HG02852 (cell line): ENCODE results near the gene FCER2.
A peak's percentile ranks its signal among the peaks of the same experiment; 100 is the strongest.

Experiments
- ATAC-seq: cut with Tn5 transposase; IDR thresholded peaks from one replicate; pipeline ENCODE4 v1.9.1; 2021; ENCODE audit warnings: mild to moderate bottlenecking, moderate library complexity; ENCODE audit not compliant: unreplicated experiment

FCER2 gene

GRCh38 chr19:7734220-7735203 lies 32.6 kb upstream of the FCER2 start:
- no peak for ATAC-seq

GRCh38 chr19:7733376-7733775 lies 31.4 kb upstream of the FCER2 start:
- no peak for ATAC-seq

GRCh38 chr19:7732045-7732444 lies 30.1 kb upstream of the FCER2 start, which contains the start of gene CLEC4G:
TSS of gene CLEC4G (minus strand) at chr19:7732110. CDS start at chr19:7732102, 8 bp downstream.
- no peak for ATAC-seq

- ATAC-seq = no peak
Observed at GRCh38 chr19:7731615-7732014, 29.7 kb upstream of the FCER2 start.

- no peak for ATAC-seq
Observed at GRCh38 chr19:7731218-7731595, 29.3 kb upstream of the FCER2 start.

- ATAC-seq = no peak
Observed at GRCh38 chr19:7730286-7731217, 28.6 kb upstream of the FCER2 start.

- ATAC-seq = no peak
Observed at GRCh38 chr19:7729831-7730285, 27.9 kb upstream of the FCER2 start.

- no peak for ATAC-seq
Observed at GRCh38 chr19:7729211-7729610, 27.3 kb upstream of the FCER2 start.

GRCh38 chr19:7725791-7726190 lies 23.9 kb upstream of the FCER2 start:
- no peak for ATAC-seq

- ATAC-seq = no peak
Observed at GRCh38 chr19:7722231-7722651, 20.3 kb upstream of the FCER2 start.

- ATAC-seq = no peak
Observed at GRCh38 chr19:7720351-7720750, 18.4 kb upstream of the FCER2 start.

- no peak for ATAC-seq
Observed at GRCh38 chr19:7718668-7719067, 16.7 kb upstream of the FCER2 start.

- ATAC-seq = no peak
Observed at GRCh38 chr19:7716762-7717161, 14.8 kb upstream of the FCER2 start.

GRCh38 chr19:7715671-7716070 lies 13.7 kb upstream of the FCER2 start:
- no peak for ATAC-seq

GRCh38 chr19:7710616-7711015 lies 8.7 kb upstream of the FCER2 start:
- ATAC-seq = no peak

- no peak for ATAC-seq
Observed at GRCh38 chr19:7709932-7710460, 8.1 kb upstream of the FCER2 start.

- ATAC-seq = no peak
Observed at GRCh38 chr19:7706955-7707456, 5.1 kb upstream of the FCER2 start.

GRCh38 chr19:7706188-7706954 lies 4.4 kb upstream of the FCER2 start:
- ATAC-seq = no peak

- peak; percentile 55 for ATAC-seq
Observed at GRCh38 chr19:7705387-7706187, 3.7 kb upstream of the FCER2 start.
